Measurements from ENCODE around the gene AHCY.
A peak's percentile ranks its signal among the peaks of the same experiment; 100 is the strongest.
"Not testable (repeated sequence)": the region's sequence is repeated elsewhere in the genome, so short reads cannot be mapped to it uniquely, and the experiment has no call there.

Gene AHCY

GRCh38 chr20:34322267-34323105, 19.3 kb upstream of the AHCY start:
- no peak for DNase-seq

GRCh38 chr20:34320861-34321260, 17.7 kb upstream of the AHCY start:
- no peak for DNase-seq

GRCh38 chr20:34318609-34319443, 15.7 kb upstream of the AHCY start:
- DNase-seq: no peak

- DNase-seq: no peak
These were observed 13.2 kb upstream of the AHCY start for GRCh38 chr20:34316196-34316814.

GRCh38 chr20:34315236-34315635, 12.1 kb upstream of the AHCY start:
- DNase-seq: no peak

GRCh38 chr20:34312544-34313217, 9.5 kb upstream of the AHCY start:
- peak; percentile 70 for DNase-seq

GRCh38 chr20:34312024-34312460, 8.9 kb upstream of the AHCY start:
- no peak for DNase-seq

- no peak for DNase-seq
These were observed 8.2 kb upstream of the AHCY start for GRCh38 chr20:34311118-34312023.

GRCh38 chr20:34310481-34311117, 7.4 kb upstream of the AHCY start:
- no peak for DNase-seq

GRCh38 chr20:34309691-34310090, 6.5 kb upstream of the AHCY start:
- DNase-seq: no peak

- DNase-seq: no peak
These were observed 2.4 kb upstream of the AHCY start for GRCh38 chr20:34305333-34306230.

- no peak for DNase-seq
These were observed 838 bp downstream of the AHCY start for GRCh38 chr20:34302312-34302722.

GRCh38 chr20:34301587-34302311, 1.4 kb downstream of the AHCY start:
- DNase-seq: no peak

- no peak for DNase-seq
These were observed 2.2 kb downstream of the AHCY start for GRCh38 chr20:34300809-34301586.

- no peak for DNase-seq
These were observed 2.8 kb downstream of the AHCY start for GRCh38 chr20:34300256-34300806.

GRCh38 chr20:34299556-34300255, 3.4 kb downstream of the AHCY start:
- no peak for DNase-seq

GRCh38 chr20:34298294-34298784, 4.8 kb downstream of the AHCY start:
- not testable (repeated sequence) for DNase-seq

All from KG1 (cell line).